Bone marrow (tissue), 2 donors: ENCODE data around the gene MARCKSL1.
"Not testable (repeated sequence)": the region's sequence is repeated elsewhere in the genome, so short reads cannot be mapped to it uniquely, and the experiment has no call there.

Source experiments
- DNase-seq, 2 donors: peaks; one replicate each; lab custom pipeline; 2025; lab: John Stamatoyannopoulos, UW

The MARCKSL1 gene

GRCh38 chr1:32333251-32333963, 2.6 kb downstream of the MARCKSL1 start:
- no peak for DNase-seq

- DNase-seq = no peak
These were observed 3.5 kb downstream of the MARCKSL1 start for GRCh38 chr1:32332290-32333079.

GRCh38 chr1:32331549-32331948, 4.5 kb downstream of the MARCKSL1 start:
- DNase-seq = no peak

GRCh38 chr1:32330558-32331151, 5.4 kb downstream of the MARCKSL1 start:
- DNase-seq = no peak

GRCh38 chr1:32329931-32330466, 6.0 kb downstream of the MARCKSL1 start:
- DNase-seq = no peak

GRCh38 chr1:32327204-32327603, 8.8 kb downstream of the MARCKSL1 start:
- DNase-seq = no peak

- no peak for DNase-seq
These were observed 14.2 kb downstream of the MARCKSL1 start for GRCh38 chr1:32321712-32322291.

- no peak for DNase-seq
These were observed 17.7 kb downstream of the MARCKSL1 start for GRCh38 chr1:32318127-32318869.

- DNase-seq = no peak
These were observed 19.1 kb downstream of the MARCKSL1 start for GRCh38 chr1:32316903-32317277.

- no peak for DNase-seq
These were observed 24.2 kb downstream of the MARCKSL1 start for GRCh38 chr1:32311709-32312393.

- DNase-seq = no peak
These were observed 26.1 kb downstream of the MARCKSL1 start for GRCh38 chr1:32309960-32310359.

GRCh38 chr1:32307324-32307723, 28.7 kb downstream of the MARCKSL1 start:
- DNase-seq = no peak

GRCh38 chr1:32305310-32305709, 30.7 kb downstream of the MARCKSL1 start:
- no peak for DNase-seq

- no peak for DNase-seq
These were observed 31.9 kb downstream of the MARCKSL1 start for GRCh38 chr1:32303997-32304622.

GRCh38 chr1:32303358-32303757, 32.7 kb downstream of the MARCKSL1 start:
- DNase-seq = no peak

- DNase-seq = no peak
These were observed 36.7 kb downstream of the MARCKSL1 start for GRCh38 chr1:32299327-32299726.

GRCh38 chr1:32298211-32298610, 37.8 kb downstream of the MARCKSL1 start:
- not testable (repeated sequence) for DNase-seq

- DNase-seq = peak; percentile 79 to 93
These were observed 44.1 kb downstream of the MARCKSL1 start, which contains the start of gene HDAC1 for GRCh38 chr1:32291708-32292538. TSS of gene HDAC1 (plus strand) at chr1:32292083. CDS start at chr1:32292170, 87 bp downstream.

GRCh38 chr1:32291145-32291707, 44.8 kb downstream of the MARCKSL1 start:
- no peak for DNase-seq
